ENCODE measurements around the gene IZUMO1R. TPM values are rescaled to one million over a fixed set of nuclear protein-coding genes. Genes with fewer than 3 reads are reported as not detected.

IZUMO1R gene
- total RNA-seq, 1 experiment from 2014 or later = not detected

GRCh38 chr11:94328587-94329080 is 24.3 kb downstream of the IZUMO1R start:
- H2AFZ ChIP-seq (ENCODE audit: low read length) = no peak overlapping the region

More at GRCh38 chr11:94328587-94329080, 24.3 kb downstream of the IZUMO1R start:
- no peaks in the 10 kb centered on the region for H4K20me1 ChIP-seq (ENCODE audit: control insufficient read depth, insufficient read depth, insufficient read length)
- H2BK5ac ChIP-seq (ENCODE audit: insufficient read length, low read length) = no peak overlapping the region
- H3K4ac ChIP-seq (ENCODE audit: low read depth, low read length) = no peak overlapping the region
- no peaks in the 10 kb centered on the region for H3K9me3 ChIP-seq (ENCODE audit: control insufficient read depth, low read depth, low read length)
- no peaks in the 10 kb centered on the region for H3K36me3 Mint-ChIP-seq (ENCODE audit: insufficient read depth in 1 of 3, low read depth in 3 of 3)
- no peak for DNase-seq
- H4K8ac ChIP-seq (replicated peaks; ENCODE audit: insufficient read length, low read depth, low read length) = no peak overlapping the region
- no peak overlapping the region for H2AK5ac ChIP-seq (ENCODE audit: insufficient read length, low read length)
- no peak overlapping the region for H2BK15ac ChIP-seq (ENCODE audit: low read depth, low read length)
- H3K27ac ChIP-seq (ENCODE audit: insufficient read length, low read depth, low read length) = no peak overlapping the region
- no peak overlapping the region for H3K9ac ChIP-seq (ENCODE audit: extremely low read depth, insufficient read length, low read length)
- H3K79me2 ChIP-seq (ENCODE audit: insufficient read depth, low read length) = no peaks in the 10 kb centered on the region
- H3K9me3 Mint-ChIP-seq = no peaks in the 10 kb centered on the region
- no peak overlapping the region for H2BK12ac ChIP-seq (ENCODE audit: insufficient read length, low read depth, low read length)
- H2BK120ac ChIP-seq (ENCODE audit: low read depth, low read length, poor library complexity, severe bottlenecking) = no peak overlapping the region
- no peak overlapping the region for H4K5ac ChIP-seq (ENCODE audit: insufficient read length, low read depth, low read length)
- no peak overlapping the region for H2BK20ac ChIP-seq (ENCODE audit: low read depth, low read length, poor library complexity, severe bottlenecking)
- H3K4me3 Mint-ChIP-seq = no peak overlapping the region
- no peak overlapping the region for H3K27ac Mint-ChIP-seq
- H3K23me2 ChIP-seq (ENCODE audit: insufficient read length, low read depth, low read length, poor library complexity, severe bottlenecking) = no peaks in the 10 kb centered on the region
- peaks cover 3% of the 10 kb centered on the region for H3K27me3 Mint-ChIP-seq (ENCODE audit: low read depth)
- no peak overlapping the region for H4K91ac ChIP-seq (ENCODE audit: insufficient read length, low read depth, low read length)
- H3K14ac ChIP-seq (ENCODE audit: insufficient read depth, low read length) = no peak overlapping the region
- no peak overlapping the region for H3K56ac ChIP-seq (ENCODE audit: insufficient read length, low read depth, low read length)
- no CpG with 5 or more reads among the region's 6 CpGs for WGBS (ENCODE audit: extremely low coverage, insufficient read length, low lambda C conversion rate)
- no peak overlapping the region for H3K23ac ChIP-seq (ENCODE audit: insufficient read length, low read depth, low read length)
- no peaks in the 10 kb centered on the region for H3K4me1 Mint-ChIP-seq
- H3K4me1 ChIP-seq (ENCODE audit: insufficient read depth, low read length) = no peaks in the 10 kb centered on the region
- no peak overlapping the region for H3K18ac ChIP-seq (ENCODE audit: insufficient read length, low read depth, low read length)
- H3T11ph ChIP-seq (ENCODE audit: low read length) = no peak overlapping the region
- no peak overlapping the region for H3K4me2 ChIP-seq (ENCODE audit: insufficient read depth, insufficient read length, low read length)
- no peak for TF ChIP-seq CTCF (conservative IDR thresholded peaks at IDR 0.05)
- no peaks in the 10 kb centered on the region for H3K79me1 ChIP-seq (ENCODE audit: insufficient read depth, low read depth, low read length, poor library complexity, severe bottlenecking)
- no peaks in the 10 kb centered on the region for H3K27me3 ChIP-seq (ENCODE audit: insufficient read depth, low read length)

Data from H9 (cell line).